ENCODE results near the gene CHD3. TPM values are rescaled to one million over a fixed set of nuclear protein-coding genes. Genes with fewer than 3 reads are reported as not detected.

The CHD3 gene
- total RNA-seq, 1 experiment from 2014 or later: 84.6 TPM

DNA sequence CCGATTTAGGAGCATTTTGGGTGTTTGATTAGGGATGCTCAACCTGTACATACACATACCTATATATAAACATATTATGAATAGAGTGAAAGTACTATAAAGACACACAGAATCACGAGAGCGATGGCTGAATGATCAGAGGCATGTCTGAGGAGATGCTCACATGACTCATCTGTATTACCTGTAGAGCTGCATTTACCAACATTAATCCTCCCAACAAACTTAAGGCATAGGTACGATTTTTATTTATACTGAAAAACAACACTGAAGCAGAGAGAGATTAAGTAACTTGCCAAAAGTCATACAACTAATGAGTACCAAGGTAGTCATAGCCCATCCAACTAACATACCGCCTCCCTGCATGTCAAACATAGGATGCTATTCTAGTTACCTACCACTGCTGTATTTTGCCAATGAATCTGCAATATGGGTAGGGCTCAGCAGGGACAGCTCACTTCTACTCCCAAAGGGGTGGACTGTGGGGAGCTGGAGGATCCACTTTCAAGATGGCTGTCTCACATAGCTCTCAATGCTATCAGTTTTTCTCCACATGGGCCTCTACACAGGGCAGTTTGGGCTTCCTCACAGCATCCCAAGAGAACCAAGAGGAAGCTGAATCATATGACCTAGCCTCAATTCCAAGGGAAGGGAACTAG lies 23.5 kb upstream of the CHD3 start:
- no TSS peak for BruUV-seq (replicated peaks)
- ChIA-PET CTCF (interaction anchor here (0.6 to 1.3 kb wide), 3 partner anchors 30 to 176 kb away, joined by 3 to 7 read pairs (median 4); no protein-coding TSS in a partner anchor), POLR2A (no interaction called here)
- no peak overlapping the region for H3K4me3 ChIP-seq (ENCODE audit: low read depth in 2 of 2, low read length in 2 of 2)
- in situ Hi-C loops (cut with HindIII; ENCODE audit: low pct_unique_long_range_greater_than_20kb, low sequenced_read_pairs): no loop called here
- no peaks in the 10 kb centered on the region; the same call in 1 of the 2 replicates for H3K36me3 ChIP-seq (ENCODE audit: control insufficient read depth, insufficient read depth, low read length)
- TF ChIP-seq, protein P1, sequence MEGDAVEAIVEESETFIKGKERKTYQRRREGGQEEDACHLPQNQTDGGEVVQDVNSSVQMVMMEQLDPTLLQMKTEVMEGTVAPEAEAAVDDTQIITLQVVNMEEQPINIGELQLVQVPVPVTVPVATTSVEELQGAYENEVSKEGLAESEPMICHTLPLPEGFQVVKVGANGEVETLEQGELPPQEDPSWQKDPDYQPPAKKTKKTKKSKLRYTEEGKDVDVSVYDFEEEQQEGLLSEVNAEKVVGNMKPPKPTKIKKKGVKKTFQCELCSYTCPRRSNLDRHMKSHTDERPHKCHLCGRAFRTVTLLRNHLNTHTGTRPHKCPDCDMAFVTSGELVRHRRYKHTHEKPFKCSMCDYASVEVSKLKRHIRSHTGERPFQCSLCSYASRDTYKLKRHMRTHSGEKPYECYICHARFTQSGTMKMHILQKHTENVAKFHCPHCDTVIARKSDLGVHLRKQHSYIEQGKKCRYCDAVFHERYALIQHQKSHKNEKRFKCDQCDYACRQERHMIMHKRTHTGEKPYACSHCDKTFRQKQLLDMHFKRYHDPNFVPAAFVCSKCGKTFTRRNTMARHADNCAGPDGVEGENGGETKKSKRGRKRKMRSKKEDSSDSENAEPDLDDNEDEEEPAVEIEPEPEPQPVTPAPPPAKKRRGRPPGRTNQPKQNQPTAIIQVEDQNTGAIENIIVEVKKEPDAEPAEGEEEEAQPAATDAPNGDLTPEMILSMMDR (IDR thresholded peaks at IDR 0.05): no peak
- TF ChIP-seq, protein P2, sequence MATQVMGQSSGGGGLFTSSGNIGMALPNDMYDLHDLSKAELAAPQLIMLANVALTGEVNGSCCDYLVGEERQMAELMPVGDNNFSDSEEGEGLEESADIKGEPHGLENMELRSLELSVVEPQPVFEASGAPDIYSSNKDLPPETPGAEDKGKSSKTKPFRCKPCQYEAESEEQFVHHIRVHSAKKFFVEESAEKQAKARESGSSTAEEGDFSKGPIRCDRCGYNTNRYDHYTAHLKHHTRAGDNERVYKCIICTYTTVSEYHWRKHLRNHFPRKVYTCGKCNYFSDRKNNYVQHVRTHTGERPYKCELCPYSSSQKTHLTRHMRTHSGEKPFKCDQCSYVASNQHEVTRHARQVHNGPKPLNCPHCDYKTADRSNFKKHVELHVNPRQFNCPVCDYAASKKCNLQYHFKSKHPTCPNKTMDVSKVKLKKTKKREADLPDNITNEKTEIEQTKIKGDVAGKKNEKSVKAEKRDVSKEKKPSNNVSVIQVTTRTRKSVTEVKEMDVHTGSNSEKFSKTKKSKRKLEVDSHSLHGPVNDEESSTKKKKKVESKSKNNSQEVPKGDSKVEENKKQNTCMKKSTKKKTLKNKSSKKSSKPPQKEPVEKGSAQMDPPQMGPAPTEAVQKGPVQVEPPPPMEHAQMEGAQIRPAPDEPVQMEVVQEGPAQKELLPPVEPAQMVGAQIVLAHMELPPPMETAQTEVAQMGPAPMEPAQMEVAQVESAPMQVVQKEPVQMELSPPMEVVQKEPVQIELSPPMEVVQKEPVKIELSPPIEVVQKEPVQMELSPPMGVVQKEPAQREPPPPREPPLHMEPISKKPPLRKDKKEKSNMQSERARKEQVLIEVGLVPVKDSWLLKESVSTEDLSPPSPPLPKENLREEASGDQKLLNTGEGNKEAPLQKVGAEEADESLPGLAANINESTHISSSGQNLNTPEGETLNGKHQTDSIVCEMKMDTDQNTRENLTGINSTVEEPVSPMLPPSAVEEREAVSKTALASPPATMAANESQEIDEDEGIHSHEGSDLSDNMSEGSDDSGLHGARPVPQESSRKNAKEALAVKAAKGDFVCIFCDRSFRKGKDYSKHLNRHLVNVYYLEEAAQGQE (IDR thresholded peaks at IDR 0.05; ENCODE audit: insufficient read depth in 1 of 2, low read depth in 2 of 2, low read length in 1 of 2): no peak
- TF ChIP-seq POLR2AphosphoS5 (IDR thresholded peaks at IDR 0.05; ENCODE audit: low read depth, low read length) (no peak), SIN3A (IDR thresholded peaks at IDR 0.05; ENCODE audit: borderline replicate concordance, insufficient read depth, low read depth, low read length) (no peak), TCF7L2 (IDR thresholded peaks at IDR 0.05; ENCODE audit: low read depth, low read length) (no peak)
- DNase-seq (ENCODE audit: low read depth, low spot score) (no peak), ATAC-seq (no peak)
- H3K4me1 ChIP-seq (ENCODE audit: control insufficient read depth, insufficient read depth, low read length): peaks cover 3% of the 10 kb centered on the region; the same call in 1 of the 2 replicates
- H3K27me3 ChIP-seq (ENCODE audit: control insufficient read depth, insufficient read depth, low read length): no peaks in the 10 kb centered on the region
- intact Hi-C loops (cut with micrococcal nuclease; ENCODE audit: unreplicated experiment): no loop called here
- peaks cover 4% of the 10 kb centered on the region; the same call in 1 of the 2 replicates for H3K9me3 ChIP-seq (ENCODE audit: control insufficient read depth, insufficient read depth, low read depth, low read length)
- H3K27ac ChIP-seq (ENCODE audit: low read length): no peak overlapping the region

DNA sequence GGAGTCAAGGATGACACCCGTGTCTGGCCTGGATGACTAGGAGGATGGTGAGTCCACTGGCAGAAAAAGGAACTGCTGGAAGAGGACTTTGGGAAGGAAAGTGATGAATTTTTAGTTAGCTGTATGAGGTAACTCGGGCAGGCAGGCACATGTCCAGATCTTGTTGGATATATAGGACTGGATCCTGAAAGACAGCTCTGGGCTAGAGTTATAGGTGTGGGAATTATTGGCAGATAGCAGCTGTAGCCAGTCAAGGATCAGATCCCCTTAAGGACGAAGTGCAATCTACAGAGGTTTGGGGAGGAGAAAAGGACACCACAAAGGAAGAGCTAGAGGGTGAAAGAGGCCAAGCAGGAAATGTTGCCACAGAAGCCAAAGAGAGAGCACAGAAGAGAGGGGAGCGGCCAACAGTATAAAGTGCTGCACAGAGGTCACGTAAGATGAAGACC lies 20.7 kb upstream of the CHD3 start:
- ATAC-seq (no peak), DNase-seq (ENCODE audit: low read depth, low spot score) (no peak)
- no peaks in the 10 kb centered on the region for H3K27me3 ChIP-seq (ENCODE audit: control insufficient read depth, insufficient read depth, low read length)
- H3K36me3 ChIP-seq (ENCODE audit: control insufficient read depth, insufficient read depth, low read length): no peaks in the 10 kb centered on the region; the same call in 1 of the 2 replicates
- peaks cover 4% of the 10 kb centered on the region; the same call in 1 of the 2 replicates for H3K9me3 ChIP-seq (ENCODE audit: control insufficient read depth, insufficient read depth, low read depth, low read length)
- no TSS peak for BruUV-seq (replicated peaks)
- H3K4me1 ChIP-seq (ENCODE audit: control insufficient read depth, insufficient read depth, low read length): peaks cover under 1% of the 10 kb centered on the region; the same call in 1 of the 2 replicates
- TF ChIP-seq, protein P1 (IDR thresholded peaks at IDR 0.05): no peak
- ChIA-PET CTCF (interaction anchor here (0.6 kb wide), 1 partner anchor 113 kb away, joined by 3 read pairs; no protein-coding TSS in a partner anchor), POLR2A (interaction anchor here (0.7 kb wide), 1 partner anchor 31 kb away, joined by 3 read pairs; no protein-coding TSS in a partner anchor)
- in situ Hi-C loops (cut with HindIII; ENCODE audit: low pct_unique_long_range_greater_than_20kb, low sequenced_read_pairs): no loop called here
- intact Hi-C loops (cut with micrococcal nuclease; ENCODE audit: unreplicated experiment): no loop called here
- H3K4me3 ChIP-seq (ENCODE audit: low read depth in 2 of 2, low read length in 2 of 2): no peak overlapping the region
- H3K27ac ChIP-seq (ENCODE audit: low read length): no peak overlapping the region
